Stimulated activated CD8-positive, alpha-beta memory T cell treated with anti-CD3 and anti-CD28 coated beads, Interleukin-4, amount 100 ng/mL, for 4 hours (primary cell): ENCODE results near the gene SGPL1.

ENCODE experiments used
- DNase-seq, 2 donors: peaks; one replicate each; pipeline ENCODE4 v3.0.0-alpha.2; 2020; ENCODE audit warnings: low read depth in 2 of 2, low spot score in 1 of 2

The SGPL1 gene

GRCh38 chr10:70905071-70906021, 89.6 kb downstream of the SGPL1 start:
- no peak for DNase-seq

- DNase-seq = no peak
These were observed 90.5 kb downstream of the SGPL1 start for GRCh38 chr10:70906031-70906783.

GRCh38 chr10:70906953-70907636, 91.3 kb downstream of the SGPL1 start:
- no peak for DNase-seq

DNA sequence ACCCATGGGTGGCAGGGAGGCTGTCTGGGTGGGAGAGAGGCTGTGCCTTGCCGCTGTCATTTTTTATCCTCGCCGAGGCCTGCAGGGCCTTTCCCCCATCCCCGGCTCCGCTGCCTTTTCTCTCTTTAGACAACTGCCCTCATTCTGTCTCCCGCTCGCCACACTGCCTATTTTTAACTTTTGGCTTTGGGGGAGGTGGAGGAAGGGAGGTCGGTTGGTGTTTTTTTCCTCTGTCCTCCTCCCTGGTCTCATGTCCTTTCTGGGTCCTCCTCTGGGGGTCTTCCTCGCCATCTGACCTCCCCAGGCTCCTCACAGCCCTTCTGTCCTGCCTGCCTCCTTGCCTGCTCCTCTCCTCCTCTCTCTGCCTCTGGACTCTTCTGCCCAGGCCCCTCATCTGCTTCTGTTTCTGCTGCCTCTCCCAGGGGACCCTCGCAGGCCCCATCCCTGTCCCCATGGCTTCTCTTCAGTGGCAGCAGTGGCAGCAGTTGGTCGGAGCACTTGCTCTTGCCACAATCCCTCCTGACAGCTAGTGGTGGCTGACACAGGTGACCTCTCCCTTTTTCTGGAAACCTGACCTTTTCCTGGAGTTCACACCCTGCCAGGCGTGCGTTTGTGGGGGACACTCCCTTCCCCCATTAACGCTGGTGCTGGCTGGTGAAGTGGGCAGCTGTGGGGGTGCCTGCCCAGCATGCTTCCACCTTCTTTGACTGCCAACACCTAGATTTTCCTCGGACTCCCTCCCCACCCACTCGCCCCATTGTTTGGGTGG, 92.1 kb downstream of the SGPL1 start:
- DNase-seq = no peak

GRCh38 chr10:70908406-70909296, 92.9 kb downstream of the SGPL1 start:
- DNase-seq = no peak

DNA sequence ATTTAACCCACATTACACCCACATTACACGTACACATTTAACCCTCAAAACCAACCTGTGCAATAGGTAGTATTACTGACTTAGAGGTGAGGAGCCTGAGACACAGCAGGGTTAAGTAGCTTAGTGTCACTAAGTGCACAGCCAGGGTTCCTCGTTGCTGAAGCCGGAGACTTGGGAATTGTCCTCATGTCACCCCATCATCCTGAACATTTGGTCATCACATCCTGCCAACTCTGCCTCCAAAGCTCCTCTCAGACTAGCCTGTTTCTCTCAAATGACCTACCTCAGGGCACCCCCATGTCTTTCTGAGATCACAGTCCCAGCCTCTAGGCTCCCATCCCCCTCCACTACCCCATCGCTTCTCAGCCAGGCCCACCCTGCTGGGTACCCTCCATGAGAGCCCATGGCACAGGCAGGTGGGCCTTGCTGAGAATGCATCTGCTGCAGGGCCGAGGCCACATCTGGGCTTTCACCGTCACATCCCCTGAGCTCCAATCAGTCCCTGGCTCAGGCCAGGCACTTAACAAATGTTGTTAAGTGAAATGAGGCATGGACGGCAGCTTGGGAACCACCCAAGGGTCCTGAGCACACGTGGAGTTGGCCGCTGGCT, 93.7 kb downstream of the SGPL1 start:
- no peak for DNase-seq

GRCh38 chr10:70910486-70911341, 95.0 kb downstream of the SGPL1 start:
- DNase-seq = no peak

- DNase-seq = no peak
These were observed 95.6 kb downstream of the SGPL1 start for GRCh38 chr10:70911386-70911785.

DNA sequence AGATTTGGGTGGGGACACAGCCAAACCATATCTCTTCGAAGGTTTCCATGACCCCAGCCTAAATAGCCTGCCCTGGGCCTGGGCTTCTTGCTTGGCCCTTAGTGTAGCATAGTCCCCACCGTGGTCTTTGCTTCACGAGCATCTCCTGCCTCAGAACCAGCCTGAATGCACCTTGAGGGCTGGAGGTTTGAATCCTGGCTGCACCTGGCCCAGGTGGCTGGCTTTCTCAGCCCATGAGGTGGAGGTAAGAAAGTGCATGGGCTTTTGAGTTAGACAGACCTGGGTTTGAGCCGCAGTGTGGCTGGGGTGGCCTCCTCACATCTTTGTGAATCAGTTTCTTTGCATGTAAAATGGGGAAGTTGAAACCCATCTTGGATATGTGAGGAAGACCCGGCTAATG, 96.8 kb downstream of the SGPL1 start:
- no peak for DNase-seq

- DNase-seq = no peak
These were observed 97.6 kb downstream of the SGPL1 start for GRCh38 chr10:70913191-70913892.

- DNase-seq = no peak
These were observed 98.1 kb downstream of the SGPL1 start for GRCh38 chr10:70913893-70914240.

- no peak for DNase-seq
These were observed 98.6 kb downstream of the SGPL1 start for GRCh38 chr10:70914316-70914864.

GRCh38 chr10:70915206-70915605, 99.5 kb downstream of the SGPL1 start:
- DNase-seq = no peak

GRCh38 chr10:70915806-70916205, 100.1 kb downstream of the SGPL1 start:
- no peak for DNase-seq

DNA sequence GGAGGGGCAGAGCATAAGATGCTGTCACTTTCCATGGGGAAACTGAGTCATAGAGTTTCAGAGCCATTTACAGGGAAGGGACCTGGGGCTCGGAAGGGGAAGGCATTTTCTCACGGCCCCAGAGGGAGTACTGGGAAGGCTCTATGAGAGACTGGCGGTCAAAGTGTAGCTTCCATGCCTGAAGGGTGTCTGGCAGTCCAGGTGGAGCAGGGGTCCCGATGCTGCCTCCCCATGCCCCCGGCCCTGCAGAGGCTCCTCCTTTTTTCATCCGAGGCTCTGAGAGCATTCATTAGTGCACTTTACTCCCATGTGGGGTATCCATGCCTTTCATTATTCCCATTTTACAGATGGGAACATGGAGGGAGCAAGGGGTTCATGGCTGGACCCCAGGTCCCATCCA, 100.5 kb downstream of the SGPL1 start:
- DNase-seq = no peak

GRCh38 chr10:70917226-70917625, 101.5 kb downstream of the SGPL1 start:
- no peak for DNase-seq

- no peak for DNase-seq
These were observed 101.9 kb downstream of the SGPL1 start for GRCh38 chr10:70917635-70918034.
